GM10266 (cell line): ENCODE measurements around the gene ROR2.

Source experiments
- DNase-seq: peaks from one replicate; pipeline ENCODE4 v3.0.0; 2012; ENCODE audit errors: extremely low spot score
- CTCF ChIP-seq: IDR thresholded peaks from 2 replicates; pipeline ENCODE4 v1.5.1; 2012; ENCODE audit warnings: mild to moderate bottlenecking, low read depth; ENCODE audit not compliant: control insufficient read depth, insufficient read depth; ENCODE audit errors: missing control alignments

Gene ROR2

GRCh38 chr9:91783411-91783810 is 166.6 kb downstream of the ROR2 start:
- DNase-seq: no peak
- TF ChIP-seq CTCF: no peak

GRCh38 chr9:91782708-91783214 is 167.3 kb downstream of the ROR2 start:
- no peak for TF ChIP-seq CTCF
- DNase-seq: no peak

- no peak for TF ChIP-seq CTCF
- DNase-seq: no peak
Observed at GRCh38 chr9:91781906-91782305, 168.1 kb downstream of the ROR2 start.

- no peak for TF ChIP-seq CTCF
- DNase-seq: no peak
Observed at GRCh38 chr9:91781116-91781515, 168.9 kb downstream of the ROR2 start.

GRCh38 chr9:91778031-91778430 is 172.0 kb downstream of the ROR2 start:
- no peak for DNase-seq
- TF ChIP-seq CTCF: no peak

- DNase-seq: no peak
- TF ChIP-seq CTCF: no peak
Observed at GRCh38 chr9:91777292-91777830, 172.7 kb downstream of the ROR2 start.

GRCh38 chr9:91776409-91777291 is 173.4 kb downstream of the ROR2 start:
- no peak for DNase-seq

More at GRCh38 chr9:91776409-91777291, 173.4 kb downstream of the ROR2 start:
- no peak for TF ChIP-seq CTCF
